HG02852 (cell line): Measurements from ENCODE around the gene TMCC3.
A peak's percentile ranks its signal among the peaks of the same experiment; 100 is the strongest.

Experiments used
- ATAC-seq: cut with Tn5 transposase; IDR thresholded peaks from one replicate; pipeline ENCODE4 v1.9.1; 2021; ENCODE audit warnings: mild to moderate bottlenecking, moderate library complexity; ENCODE audit not compliant: unreplicated experiment

The TMCC3 gene

GRCh38 chr12:94674835-94675234 lies 24.5 kb upstream of the TMCC3 start:
- no peak for ATAC-seq

GRCh38 chr12:94674051-94674451 lies 23.7 kb upstream of the TMCC3 start:
- ATAC-seq: no peak

GRCh38 chr12:94673496-94673895 lies 23.1 kb upstream of the TMCC3 start:
- ATAC-seq: no peak

- ATAC-seq: no peak
Observed at GRCh38 chr12:94671917-94672316, 21.6 kb upstream of the TMCC3 start.

- no peak for ATAC-seq
Observed at GRCh38 chr12:94670898-94671297, 20.5 kb upstream of the TMCC3 start.

GRCh38 chr12:94670075-94670474 lies 19.7 kb upstream of the TMCC3 start:
- ATAC-seq: no peak

GRCh38 chr12:94667031-94667540 lies 16.7 kb upstream of the TMCC3 start:
- ATAC-seq: no peak

- ATAC-seq: no peak
Observed at GRCh38 chr12:94666158-94666557, 15.8 kb upstream of the TMCC3 start.

- no peak for ATAC-seq
Observed at GRCh38 chr12:94663702-94664101, 13.3 kb upstream of the TMCC3 start.

- ATAC-seq: no peak
Observed at GRCh38 chr12:94663071-94663470, 12.7 kb upstream of the TMCC3 start.

GRCh38 chr12:94660436-94660835 lies 10.1 kb upstream of the TMCC3 start:
- no peak for ATAC-seq

GRCh38 chr12:94659346-94659930 lies 9.1 kb upstream of the TMCC3 start:
- no peak for ATAC-seq

GRCh38 chr12:94658931-94659330 lies 8.6 kb upstream of the TMCC3 start:
- ATAC-seq: no peak

GRCh38 chr12:94656556-94656955 lies 6.2 kb upstream of the TMCC3 start:
- no peak for ATAC-seq

- peak; percentile 60 for ATAC-seq
Observed at GRCh38 chr12:94649349-94650142, 811 bp downstream of the TMCC3 start.

- no peak for ATAC-seq
Observed at GRCh38 chr12:94648578-94648977, 1.8 kb downstream of the TMCC3 start.

- peak; percentile 45 for ATAC-seq
Observed at GRCh38 chr12:94644141-94644979, 6.0 kb downstream of the TMCC3 start.

GRCh38 chr12:94643606-94644005 lies 6.8 kb downstream of the TMCC3 start:
- ATAC-seq: no peak

- no peak for ATAC-seq
Observed at GRCh38 chr12:94641283-94641682, 9.1 kb downstream of the TMCC3 start.

GRCh38 chr12:94640134-94640928 lies 10.0 kb downstream of the TMCC3 start:
- ATAC-seq: peak; percentile 84

GRCh38 chr12:94638521-94638920 lies 11.8 kb downstream of the TMCC3 start:
- ATAC-seq: no peak
